ENCODE results near the gene NEMP2. TPM values are rescaled to one million over a fixed set of nuclear protein-coding genes. Genes with fewer than 3 reads are reported as not detected.
"Not testable (repeated sequence)": the region's sequence is repeated elsewhere in the genome, so short reads cannot be mapped to it uniquely, and the experiment has no call there.

The NEMP2 gene
- total and polyA plus RNA-seq, 9 donors, result 5.0 to 9.2 (median 6.6) TPM

DNA sequence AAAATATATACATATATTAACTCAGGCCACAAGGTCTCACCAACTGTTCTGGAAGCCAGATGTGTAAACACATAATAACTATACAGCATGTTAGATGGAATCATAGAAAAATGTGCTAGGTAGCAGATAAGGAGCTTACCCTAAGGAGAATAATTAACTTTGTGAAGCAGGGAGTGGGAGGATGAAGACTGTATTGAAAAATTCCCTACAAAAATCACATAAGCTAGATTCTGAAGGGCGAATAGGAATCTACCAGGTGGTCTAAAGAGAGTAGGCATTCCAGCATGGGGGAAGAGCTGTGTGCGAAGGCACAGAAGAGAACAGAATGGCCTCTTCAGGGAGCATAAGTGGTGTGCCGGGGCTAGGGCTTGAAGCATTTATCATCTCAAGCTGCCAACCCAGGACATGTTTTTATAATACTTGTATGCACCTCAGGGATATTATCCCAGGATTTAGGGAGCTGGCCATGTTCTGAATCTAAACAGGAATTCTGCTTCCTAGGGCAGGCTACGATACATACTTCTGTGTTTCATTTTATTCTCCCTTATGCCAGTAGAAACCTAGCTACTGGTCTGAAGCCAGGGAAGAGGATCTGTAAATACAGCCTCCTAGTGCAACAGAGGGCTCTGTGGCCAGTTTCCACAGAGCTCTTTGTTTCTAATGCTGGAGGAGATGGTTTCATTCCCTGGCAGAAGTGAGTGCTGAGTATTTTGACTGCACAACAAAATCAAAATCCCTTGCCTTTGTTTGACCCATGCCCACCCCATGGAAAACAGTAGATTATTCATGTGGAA lies 56.7 kb downstream of the NEMP2 start:
- peak overlapping the region; percentile 31 for H3K27ac ChIP-seq (ENCODE audit: low read length)
- no peaks in the 10 kb centered on the region for H3K9me3 ChIP-seq (replicated peaks; ENCODE audit: control insufficient read depth, low read depth, low read length)
- H3K36me3 ChIP-seq (ENCODE audit: control insufficient read depth, insufficient read depth, low read length), result no peaks in the 10 kb centered on the region
- H3K4me3 ChIP-seq (ENCODE audit: low read length), result no peak overlapping the region
- peak; percentile 89 for DNase-seq
- WGBS (ENCODE audit: insufficient coverage), result 30% methylated on average over 2 of the region's 4 CpGs
- H3K4me1 ChIP-seq (ENCODE audit: control insufficient read depth, insufficient read depth, low read length), result peaks cover 2% of the 10 kb centered on the region
- no peaks in the 10 kb centered on the region for H3K27me3 ChIP-seq (ENCODE audit: control insufficient read depth, insufficient read depth, low read length)

- Histone ChIP-seq H3K9me3 (replicated peaks; ENCODE audit: control insufficient read depth, low read depth, low read length) (no peaks in the 10 kb centered on the region), H3K27ac (ENCODE audit: low read length) (peak overlapping the region; percentile 89), H3K27me3 (ENCODE audit: control insufficient read depth, insufficient read depth, low read length) (no peaks in the 10 kb centered on the region), H3K4me3 (ENCODE audit: low read length) (no peak overlapping the region), H3K36me3 (ENCODE audit: control insufficient read depth, insufficient read depth, low read length) (peaks cover 3% of the 10 kb centered on the region), H3K4me1 (ENCODE audit: control insufficient read depth, insufficient read depth, low read length) (peaks cover 24% of the 10 kb centered on the region)
- peak; percentile 19 for DNase-seq
- 33% methylated on average over 1 of the region's 5 CpGs for WGBS (ENCODE audit: insufficient coverage)
These were observed 64.2 kb downstream of the NEMP2 start for GRCh38 chr2:190470256-190470826.

DNA sequence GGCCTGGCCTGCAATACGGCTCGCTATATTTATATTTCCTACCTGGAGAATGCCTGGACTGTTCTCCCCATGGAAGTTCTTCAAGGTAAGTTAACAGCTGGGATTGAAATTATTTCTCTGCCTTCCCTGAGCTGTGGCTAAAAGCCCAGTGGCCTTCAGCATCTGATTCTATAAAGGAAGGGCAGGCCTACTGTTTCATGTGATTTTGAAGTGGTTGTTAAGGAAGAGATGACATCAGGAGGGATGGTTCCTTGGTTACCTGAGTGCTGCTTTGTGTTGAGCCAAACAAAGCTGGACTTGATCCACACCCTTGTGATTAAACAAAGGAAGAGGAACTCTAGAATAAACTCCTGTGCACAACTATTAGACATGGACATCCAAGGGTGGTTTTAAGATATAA lies 64.8 kb downstream of the NEMP2 start:
- H3K36me3 ChIP-seq (ENCODE audit: control insufficient read depth, insufficient read depth, low read length), result peaks cover 3% of the 10 kb centered on the region
- WGBS (ENCODE audit: insufficient coverage), result no CpG with 5 or more reads among the region's 2 CpGs
- H3K27ac ChIP-seq (ENCODE audit: low read length), result peak overlapping the region; percentile 89
- peaks cover 24% of the 10 kb centered on the region for H3K4me1 ChIP-seq (ENCODE audit: control insufficient read depth, insufficient read depth, low read length)
- no peaks in the 10 kb centered on the region for H3K9me3 ChIP-seq (replicated peaks; ENCODE audit: control insufficient read depth, low read depth, low read length)
- no peaks in the 10 kb centered on the region for H3K27me3 ChIP-seq (ENCODE audit: control insufficient read depth, insufficient read depth, low read length)
- DNase-seq, result peak; percentile 96
- H3K4me3 ChIP-seq (ENCODE audit: low read length), result no peak overlapping the region

DNA sequence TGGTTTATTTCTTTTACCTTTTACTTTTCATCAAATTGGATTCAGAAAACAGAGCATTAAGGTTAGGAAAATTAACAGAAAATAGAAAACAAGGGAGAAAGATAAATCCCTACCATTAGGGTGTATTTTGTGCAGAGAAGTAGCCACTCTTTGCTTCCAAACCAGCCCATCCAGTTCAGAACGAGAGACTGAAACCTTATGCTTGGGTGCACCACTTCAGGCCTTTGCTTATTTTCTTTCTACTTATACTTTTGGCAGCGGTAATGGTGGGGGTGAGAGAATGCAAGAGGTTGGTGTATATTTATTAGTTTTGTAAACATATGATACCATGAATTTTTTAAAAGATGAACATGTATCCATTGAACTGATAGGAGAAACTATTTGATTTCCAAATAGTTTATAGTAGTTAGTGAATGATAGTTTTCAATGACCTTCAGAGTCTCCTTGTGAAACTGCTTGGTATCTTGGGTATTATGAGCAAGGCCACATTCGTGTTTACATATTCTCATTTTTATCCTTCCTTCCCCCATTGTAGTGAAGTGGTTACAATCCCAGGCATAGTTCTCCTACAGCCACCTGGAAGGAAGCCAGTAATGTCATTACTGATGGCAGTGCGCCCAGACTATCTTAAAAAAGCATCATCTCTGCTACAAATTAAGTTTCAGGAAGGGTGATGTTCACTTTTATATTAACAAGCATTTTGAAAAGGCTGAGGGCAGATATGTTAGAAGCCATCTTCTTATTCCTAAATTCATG lies 65.5 kb downstream of the NEMP2 start:
- no CpG with 5 or more reads among the region's 4 CpGs for WGBS (ENCODE audit: insufficient coverage)
- peaks cover 24% of the 10 kb centered on the region for H3K4me1 ChIP-seq (ENCODE audit: control insufficient read depth, insufficient read depth, low read length)
- DNase-seq, result peak; percentile 98
- no peaks in the 10 kb centered on the region for H3K9me3 ChIP-seq (replicated peaks; ENCODE audit: control insufficient read depth, low read depth, low read length)
- H3K4me3 ChIP-seq (ENCODE audit: low read length), result no peak overlapping the region
- peak overlapping the region; percentile 89 for H3K27ac ChIP-seq (ENCODE audit: low read length)
- H3K36me3 ChIP-seq (ENCODE audit: control insufficient read depth, insufficient read depth, low read length), result peaks cover 3% of the 10 kb centered on the region
- no peaks in the 10 kb centered on the region for H3K27me3 ChIP-seq (ENCODE audit: control insufficient read depth, insufficient read depth, low read length)

- not testable (repeated sequence) for DNase-seq; H3K4me3 ChIP-seq (ENCODE audit: low read length); H3K27me3 ChIP-seq (ENCODE audit: control insufficient read depth, insufficient read depth, low read length); H3K9me3 ChIP-seq (replicated peaks; ENCODE audit: control insufficient read depth, low read depth, low read length); H3K36me3 ChIP-seq (ENCODE audit: control insufficient read depth, insufficient read depth, low read length)
- no CpG with 5 or more reads among the region's 1 CpG for WGBS (ENCODE audit: insufficient coverage)
- peaks cover 24% of the 10 kb centered on the region for H3K4me1 ChIP-seq (ENCODE audit: control insufficient read depth, insufficient read depth, low read length)
- H3K27ac ChIP-seq (ENCODE audit: low read length), result peak overlapping the region; percentile 89
These were observed 66.2 kb downstream of the NEMP2 start for GRCh38 chr2:190468354-190468753.

DNA sequence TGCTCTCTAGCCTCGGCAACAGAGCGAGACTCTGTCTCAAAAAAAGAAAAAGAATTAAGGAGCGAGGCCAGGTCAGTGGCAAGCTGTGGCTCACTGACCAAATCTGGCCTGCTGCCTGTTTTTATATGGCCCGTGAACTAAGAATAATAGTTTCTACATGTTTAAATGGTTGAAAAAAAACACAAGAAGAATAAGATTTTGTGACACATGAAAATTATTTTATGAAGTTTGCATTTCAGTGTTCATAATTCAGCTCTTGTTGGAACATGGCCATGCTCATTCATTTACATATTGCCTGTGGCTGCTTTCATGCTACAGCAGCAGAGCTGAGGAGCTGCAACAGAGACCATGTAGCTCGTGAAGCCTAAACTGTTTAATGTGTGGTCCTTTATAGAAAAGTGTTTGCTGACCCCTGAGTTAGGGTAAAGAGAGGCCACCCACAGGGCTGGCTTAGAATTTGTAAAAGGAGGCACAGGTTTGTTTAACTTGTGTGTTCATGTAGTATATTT lies 66.9 kb downstream of the NEMP2 start:
- Histone ChIP-seq H3K27ac (ENCODE audit: low read length) (peak overlapping the region; percentile 89), H3K4me1 (ENCODE audit: control insufficient read depth, insufficient read depth, low read length) (peaks cover 24% of the 10 kb centered on the region), H3K9me3 (replicated peaks; ENCODE audit: control insufficient read depth, low read depth, low read length) (no peaks in the 10 kb centered on the region), H3K27me3 (ENCODE audit: control insufficient read depth, insufficient read depth, low read length) (no peaks in the 10 kb centered on the region), H3K36me3 (ENCODE audit: control insufficient read depth, insufficient read depth, low read length) (peaks cover 3% of the 10 kb centered on the region), H3K4me3 (ENCODE audit: low read length) (no peak overlapping the region)
- peak; percentile 86 for DNase-seq
- WGBS (ENCODE audit: insufficient coverage), result 12% methylated on average over 5 of the region's 5 CpGs

- peaks cover 3% of the 10 kb centered on the region for H3K36me3 ChIP-seq (ENCODE audit: control insufficient read depth, insufficient read depth, low read length)
- H3K9me3 ChIP-seq (replicated peaks; ENCODE audit: control insufficient read depth, low read depth, low read length), result no peaks in the 10 kb centered on the region
- H3K27ac ChIP-seq (ENCODE audit: low read length), result peak overlapping the region; percentile 89
- DNase-seq, result peak; percentile 75
- no peak overlapping the region for H3K4me3 ChIP-seq (ENCODE audit: low read length)
- H3K27me3 ChIP-seq (ENCODE audit: control insufficient read depth, insufficient read depth, low read length), result no peaks in the 10 kb centered on the region
- peaks cover 24% of the 10 kb centered on the region for H3K4me1 ChIP-seq (ENCODE audit: control insufficient read depth, insufficient read depth, low read length)
- WGBS (ENCODE audit: insufficient coverage), result 53% methylated on average over 3 of the region's 5 CpGs
These were observed 67.6 kb downstream of the NEMP2 start for GRCh38 chr2:190466819-190467446.

DNA sequence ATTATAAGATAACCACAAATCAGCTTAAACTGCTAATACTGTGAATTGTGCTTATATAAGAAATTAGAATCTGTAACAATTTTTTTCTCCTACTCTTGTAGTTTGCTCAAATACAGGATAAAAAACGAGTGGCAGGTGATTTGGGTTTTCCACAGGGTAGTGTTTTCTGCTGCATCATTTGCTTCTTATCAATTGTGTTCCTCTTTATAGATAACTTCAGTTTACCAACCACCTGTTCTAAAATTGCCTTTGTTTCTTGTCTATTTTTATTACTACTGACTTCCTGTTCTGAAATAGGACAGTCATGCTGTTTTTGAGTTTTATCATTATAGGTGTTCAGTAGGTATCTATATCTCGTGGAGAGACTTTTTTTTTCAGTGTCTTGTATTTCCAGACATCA lies 69.5 kb downstream of the NEMP2 start:
- Histone ChIP-seq H3K4me1 (ENCODE audit: control insufficient read depth, insufficient read depth, low read length) (peaks cover 24% of the 10 kb centered on the region), H3K27me3 (ENCODE audit: control insufficient read depth, insufficient read depth, low read length) (no peaks in the 10 kb centered on the region), H3K9me3 (replicated peaks; ENCODE audit: control insufficient read depth, low read depth, low read length) (no peaks in the 10 kb centered on the region), H3K4me3 (ENCODE audit: low read length) (no peak overlapping the region), H3K36me3 (ENCODE audit: control insufficient read depth, insufficient read depth, low read length) (no peaks in the 10 kb centered on the region), H3K27ac (ENCODE audit: low read length) (no peak overlapping the region)
- DNase-seq, result no peak
- no CpG with 5 or more reads among the region's 2 CpGs for whole genome bisulfite sequencing (ENCODE audit: insufficient coverage)

- Histone ChIP-seq H3K27ac (ENCODE audit: low read length) (no peak overlapping the region), H3K27me3 (ENCODE audit: control insufficient read depth, insufficient read depth, low read length) (no peaks in the 10 kb centered on the region), H3K4me1 (ENCODE audit: control insufficient read depth, insufficient read depth, low read length) (peaks cover 11% of the 10 kb centered on the region), H3K4me3 (ENCODE audit: low read length) (no peak overlapping the region), H3K36me3 (ENCODE audit: control insufficient read depth, insufficient read depth, low read length) (no peaks in the 10 kb centered on the region), H3K9me3 (replicated peaks; ENCODE audit: control insufficient read depth, low read depth, low read length) (no peaks in the 10 kb centered on the region)
- WGBS (ENCODE audit: insufficient coverage), result 100% methylated on average over 1 of the region's 1 CpG
- no peak for DNase-seq
These were observed 71.9 kb downstream of the NEMP2 start for GRCh38 chr2:190462611-190463010.

DNA sequence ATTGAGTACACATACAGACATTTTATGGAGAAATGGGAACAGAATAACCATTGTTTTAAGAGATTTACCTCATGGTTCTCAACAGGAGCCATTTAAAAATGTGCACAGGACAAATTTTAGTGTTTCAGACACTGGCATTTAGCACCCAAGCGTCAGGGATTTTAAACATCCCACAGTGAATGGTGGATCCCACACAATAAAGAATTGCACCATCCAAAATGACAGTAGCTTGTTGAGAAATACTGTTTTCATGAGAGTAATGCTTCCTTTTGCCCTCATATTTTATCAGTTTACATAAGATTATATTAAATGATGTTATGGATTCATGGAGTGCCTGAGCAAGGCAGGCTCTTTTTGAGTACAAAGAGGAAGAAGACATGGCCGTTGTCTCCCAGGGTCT lies 72.3 kb downstream of the NEMP2 start:
- WGBS (ENCODE audit: insufficient coverage), result 88% methylated on average over 1 of the region's 2 CpGs
- DNase-seq, result no peak
- Histone ChIP-seq H3K4me3 (ENCODE audit: low read length) (no peak overlapping the region), H3K36me3 (ENCODE audit: control insufficient read depth, insufficient read depth, low read length) (no peaks in the 10 kb centered on the region), H3K9me3 (replicated peaks; ENCODE audit: control insufficient read depth, low read depth, low read length) (no peaks in the 10 kb centered on the region), H3K27ac (ENCODE audit: low read length) (no peak overlapping the region), H3K27me3 (ENCODE audit: control insufficient read depth, insufficient read depth, low read length) (no peaks in the 10 kb centered on the region), H3K4me1 (ENCODE audit: control insufficient read depth, insufficient read depth, low read length) (peaks cover 6% of the 10 kb centered on the region)
